ENCODE data around the gene RUNX1.

DNA sequence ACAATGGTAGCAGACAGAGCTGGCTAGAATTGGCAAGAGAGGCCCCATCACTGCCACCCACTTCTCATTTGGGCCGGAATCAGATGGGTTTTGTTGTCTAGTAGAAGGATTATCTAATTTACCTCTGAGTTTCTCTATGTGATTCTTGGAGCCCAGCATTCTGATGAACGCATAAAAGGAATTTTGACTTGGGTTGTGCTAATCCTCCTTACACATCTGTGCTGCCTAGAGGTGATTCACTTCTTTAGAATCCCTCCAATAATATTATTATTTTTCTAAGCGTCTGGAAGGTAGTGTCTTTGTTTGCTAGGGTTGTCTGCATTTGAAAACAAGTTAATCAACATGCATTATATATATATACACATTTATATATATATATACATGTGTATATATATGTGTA is 118.1 kb downstream of the RUNX1 start:
- TF ChIP-seq CTCF (conservative IDR thresholded peaks at IDR 0.05; ENCODE audit: low read depth, low read length) = no peak
- TF ChIP-seq EZH2 (IDR thresholded peaks at IDR 0.05; ENCODE audit: borderline replicate concordance, low read depth, low read length, poor library complexity, severe bottlenecking) = no peak

Measured in A673 (cell line).